ENCODE measurements around the gene SLC27A5.

Gene SLC27A5

DNA sequence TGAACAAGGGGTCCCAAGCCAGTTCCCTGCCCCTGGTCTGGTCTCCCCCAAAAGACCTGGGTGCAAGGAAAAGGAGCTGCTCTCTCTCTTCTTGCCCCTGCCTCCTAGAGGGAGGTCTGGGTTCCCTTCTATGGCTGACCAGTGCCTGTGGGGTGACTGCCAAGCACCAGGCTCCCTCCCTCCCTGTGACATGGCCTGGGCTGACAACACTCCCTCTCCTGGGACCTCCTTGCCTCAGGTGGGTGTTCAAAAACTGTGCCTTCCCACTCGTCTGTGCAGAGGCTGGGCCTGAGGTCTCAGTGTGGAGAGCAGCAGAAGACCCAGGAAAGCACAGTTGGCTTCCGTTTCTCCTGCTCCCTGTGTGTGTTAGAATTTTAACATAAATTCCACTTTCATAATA is 31.0 kb downstream of the SLC27A5 start:
- Histone ChIP-seq H3K27me3 (ENCODE audit: insufficient read depth, low read length) (no peaks in the 10 kb centered on the region), H3K9me3 (ENCODE audit: low read length) (no peaks in the 10 kb centered on the region), H2AFZ (ENCODE audit: low read depth, low read length) (no peak overlapping the region), H3K4me1 (ENCODE audit: insufficient read depth, low read length) (peaks cover 7% of the 10 kb centered on the region), H3K36me3 (ENCODE audit: insufficient read depth, low read length) (peaks cover 23% of the 10 kb centered on the region), H3K4me3 (ENCODE audit: low read length) (no peak overlapping the region)

DNA sequence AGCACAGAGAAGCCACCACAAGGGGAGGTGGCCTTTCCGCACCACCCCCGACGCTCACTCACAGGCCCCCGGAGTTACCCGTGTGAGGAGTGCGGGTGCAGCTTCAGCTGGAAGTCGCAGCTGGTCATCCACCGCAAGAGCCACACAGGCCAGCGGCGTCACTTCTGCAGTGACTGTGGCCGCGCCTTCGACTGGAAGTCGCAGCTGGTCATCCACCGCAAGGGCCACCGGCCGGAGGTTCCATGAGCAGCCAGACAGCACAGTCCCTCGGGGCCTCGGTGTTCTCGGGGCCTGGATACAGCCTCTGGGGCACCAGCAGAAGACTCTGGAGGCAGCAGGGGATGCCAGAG is 31.3 kb downstream of the SLC27A5 start:
- H3K4me3 ChIP-seq (ENCODE audit: low read length): no peak overlapping the region
- H3K9me3 ChIP-seq (ENCODE audit: low read length): no peaks in the 10 kb centered on the region
- H3K4me1 ChIP-seq (ENCODE audit: insufficient read depth, low read length): peaks cover 7% of the 10 kb centered on the region
- H3K27me3 ChIP-seq (ENCODE audit: insufficient read depth, low read length): no peaks in the 10 kb centered on the region
- H2AFZ ChIP-seq (ENCODE audit: low read depth, low read length): no peak overlapping the region
- H3K36me3 ChIP-seq (ENCODE audit: insufficient read depth, low read length): peaks cover 23% of the 10 kb centered on the region

DNA sequence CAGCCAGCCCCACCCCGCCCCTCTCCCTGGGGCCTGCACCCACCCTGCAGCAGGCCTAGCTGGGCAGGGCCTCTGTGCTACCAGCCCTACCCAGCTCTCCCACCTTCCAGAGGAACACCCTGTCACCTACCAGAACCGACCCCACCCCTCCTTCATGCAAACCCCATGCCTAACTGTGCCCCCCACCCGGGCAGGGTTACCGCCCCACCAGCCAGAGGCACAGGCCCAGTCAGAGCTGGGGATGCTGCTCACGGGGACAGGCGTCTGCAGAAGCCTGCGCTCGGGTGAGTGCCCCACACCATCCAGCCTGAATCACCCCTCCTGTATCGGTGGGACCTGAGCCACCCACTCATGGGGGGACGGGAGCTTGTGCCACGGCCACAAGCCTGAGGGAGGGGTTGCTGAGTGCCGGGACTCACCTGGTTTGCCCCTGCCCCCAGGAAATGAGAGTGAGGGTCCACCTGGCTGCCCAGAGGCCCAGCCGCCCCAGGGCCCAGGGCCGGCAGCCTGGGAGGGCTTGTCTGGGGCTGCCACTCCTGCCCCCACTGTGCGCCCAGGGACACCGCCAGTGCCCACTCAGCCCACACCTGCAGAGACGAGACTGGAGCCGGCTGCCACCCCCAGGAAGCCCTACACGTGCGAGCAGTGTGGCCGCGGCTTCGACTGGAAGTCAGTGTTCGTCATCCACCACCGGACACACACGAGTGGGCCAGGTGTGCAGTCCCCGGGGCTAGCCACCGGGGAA is 31.9 kb downstream of the SLC27A5 start:
- Histone ChIP-seq H3K9me3 (ENCODE audit: low read length) (no peaks in the 10 kb centered on the region), H3K27me3 (ENCODE audit: insufficient read depth, low read length) (no peaks in the 10 kb centered on the region), H3K4me1 (ENCODE audit: insufficient read depth, low read length) (peaks cover 12% of the 10 kb centered on the region), H3K4me3 (ENCODE audit: low read length) (no peak overlapping the region), H2AFZ (ENCODE audit: low read depth, low read length) (no peak overlapping the region), H3K36me3 (ENCODE audit: insufficient read depth, low read length) (peaks cover 23% of the 10 kb centered on the region)

DNA sequence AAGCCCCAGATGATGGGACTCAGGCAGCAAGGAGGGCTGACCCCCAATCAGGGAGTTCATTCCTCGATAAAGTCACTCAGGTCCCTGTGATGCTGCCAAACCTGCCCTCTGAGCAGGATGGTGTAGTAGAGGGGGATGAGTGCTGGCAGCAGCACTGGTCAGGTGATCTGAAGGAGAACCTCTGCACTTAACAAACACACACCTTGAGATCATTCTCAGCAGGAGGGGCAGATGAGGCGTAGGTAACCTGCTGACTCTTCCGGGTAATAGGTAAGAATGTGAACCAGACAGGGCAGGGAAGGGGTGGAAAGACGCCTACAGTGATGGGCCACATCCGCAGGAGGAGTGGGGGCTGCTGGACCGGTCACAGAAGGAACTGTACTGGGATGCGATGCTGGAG is 32.5 kb downstream of the SLC27A5 start:
- H3K9me3 ChIP-seq (ENCODE audit: low read length): no peaks in the 10 kb centered on the region
- H3K4me3 ChIP-seq (ENCODE audit: low read length): no peak overlapping the region
- H3K4me1 ChIP-seq (ENCODE audit: insufficient read depth, low read length): peaks cover 16% of the 10 kb centered on the region
- H3K27me3 ChIP-seq (ENCODE audit: insufficient read depth, low read length): no peaks in the 10 kb centered on the region
- H2AFZ ChIP-seq (ENCODE audit: low read depth, low read length): no peak overlapping the region
- peaks cover 23% of the 10 kb centered on the region for H3K36me3 ChIP-seq (ENCODE audit: insufficient read depth, low read length)

DNA sequence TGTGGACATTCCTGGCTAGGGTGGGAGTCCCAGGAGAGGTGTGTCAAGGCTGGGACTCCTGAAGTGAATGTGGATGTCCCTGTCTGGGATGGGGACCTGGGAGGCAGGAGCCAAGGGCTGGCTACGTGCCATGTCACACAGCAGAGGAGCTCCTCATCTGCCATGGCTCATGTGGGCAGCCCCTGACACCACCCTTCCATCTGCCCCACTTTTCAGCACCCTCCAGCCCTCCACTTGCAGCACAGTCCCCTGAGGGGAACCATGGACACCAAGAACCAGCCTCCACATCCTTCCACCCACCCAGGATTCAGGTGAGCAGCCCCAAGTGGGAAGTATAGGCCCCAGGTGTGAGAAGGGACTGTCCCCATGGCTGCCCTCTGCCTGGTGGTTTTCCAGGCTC is 33.9 kb downstream of the SLC27A5 start:
- Histone ChIP-seq H3K4me3 (ENCODE audit: low read length) (no peak overlapping the region), H3K36me3 (ENCODE audit: insufficient read depth, low read length) (peaks cover 33% of the 10 kb centered on the region), H3K4me1 (ENCODE audit: insufficient read depth, low read length) (peaks cover 16% of the 10 kb centered on the region), H3K9me3 (ENCODE audit: low read length) (no peaks in the 10 kb centered on the region), H2AFZ (ENCODE audit: low read depth, low read length) (no peak overlapping the region), H3K27me3 (ENCODE audit: insufficient read depth, low read length) (no peaks in the 10 kb centered on the region)

DNA sequence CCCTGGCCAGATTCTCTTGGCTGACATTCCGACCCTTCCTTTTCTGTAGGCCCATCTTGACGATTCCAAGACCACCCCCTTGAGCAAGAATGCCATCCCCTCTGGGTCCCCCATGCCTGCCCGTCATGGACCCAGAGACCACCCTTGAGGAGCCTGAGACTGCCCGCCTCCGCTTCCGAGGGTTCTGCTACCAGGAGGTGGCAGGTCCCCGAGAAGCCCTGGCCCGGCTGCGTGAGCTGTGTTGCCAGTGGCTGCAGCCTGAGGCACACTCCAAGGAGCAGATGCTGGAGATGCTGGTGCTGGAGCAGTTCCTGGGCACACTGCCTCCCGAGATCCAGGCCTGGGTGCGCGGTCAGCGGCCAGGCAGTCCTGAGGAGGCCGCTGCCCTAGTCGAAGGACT is 34.7 kb downstream of the SLC27A5 start:
- Histone ChIP-seq H3K27me3 (ENCODE audit: insufficient read depth, low read length) (no peaks in the 10 kb centered on the region), H3K4me3 (ENCODE audit: low read length) (peak overlapping the region; percentile 76), H3K36me3 (ENCODE audit: insufficient read depth, low read length) (peaks cover 40% of the 10 kb centered on the region), H3K4me1 (ENCODE audit: insufficient read depth, low read length) (peaks cover 16% of the 10 kb centered on the region), H2AFZ (ENCODE audit: low read depth, low read length) (no peak overlapping the region), H3K9me3 (ENCODE audit: low read length) (no peaks in the 10 kb centered on the region)

DNA sequence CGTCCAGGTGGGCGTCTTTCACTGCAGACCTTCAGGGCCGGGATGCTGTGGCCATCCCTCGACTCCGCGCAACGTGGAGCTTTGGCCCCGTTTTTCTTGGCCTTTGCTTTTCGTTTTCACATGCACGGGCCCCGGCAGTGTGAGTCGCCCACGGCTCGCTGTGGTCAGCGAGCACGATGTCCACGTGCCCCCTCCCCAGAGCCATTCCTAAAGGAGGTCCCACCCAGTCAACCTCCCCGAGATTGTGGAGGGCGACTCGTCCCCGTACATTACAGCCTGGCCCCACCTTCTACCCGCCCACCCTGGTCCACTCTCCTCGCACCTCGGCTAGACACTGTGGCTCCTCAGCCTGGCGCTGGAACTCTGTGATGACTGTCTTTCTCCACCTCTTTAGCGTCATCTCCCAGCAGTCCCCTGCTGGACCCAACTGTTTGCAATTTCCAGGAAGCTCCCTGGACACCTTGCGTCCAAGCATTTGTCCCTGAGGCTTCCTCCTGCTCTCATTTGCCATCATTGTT is 35.2 kb downstream of the SLC27A5 start:
- peaks cover 16% of the 10 kb centered on the region for H3K4me1 ChIP-seq (ENCODE audit: insufficient read depth, low read length)
- no peaks in the 10 kb centered on the region for H3K27me3 ChIP-seq (ENCODE audit: insufficient read depth, low read length)
- peak overlapping the region; percentile 24 for H2AFZ ChIP-seq (ENCODE audit: low read depth, low read length)
- peaks cover 44% of the 10 kb centered on the region for H3K36me3 ChIP-seq (ENCODE audit: insufficient read depth, low read length)
- H3K9me3 ChIP-seq (ENCODE audit: low read length): no peaks in the 10 kb centered on the region
- H3K4me3 ChIP-seq (ENCODE audit: low read length): peak overlapping the region; percentile 76

DNA sequence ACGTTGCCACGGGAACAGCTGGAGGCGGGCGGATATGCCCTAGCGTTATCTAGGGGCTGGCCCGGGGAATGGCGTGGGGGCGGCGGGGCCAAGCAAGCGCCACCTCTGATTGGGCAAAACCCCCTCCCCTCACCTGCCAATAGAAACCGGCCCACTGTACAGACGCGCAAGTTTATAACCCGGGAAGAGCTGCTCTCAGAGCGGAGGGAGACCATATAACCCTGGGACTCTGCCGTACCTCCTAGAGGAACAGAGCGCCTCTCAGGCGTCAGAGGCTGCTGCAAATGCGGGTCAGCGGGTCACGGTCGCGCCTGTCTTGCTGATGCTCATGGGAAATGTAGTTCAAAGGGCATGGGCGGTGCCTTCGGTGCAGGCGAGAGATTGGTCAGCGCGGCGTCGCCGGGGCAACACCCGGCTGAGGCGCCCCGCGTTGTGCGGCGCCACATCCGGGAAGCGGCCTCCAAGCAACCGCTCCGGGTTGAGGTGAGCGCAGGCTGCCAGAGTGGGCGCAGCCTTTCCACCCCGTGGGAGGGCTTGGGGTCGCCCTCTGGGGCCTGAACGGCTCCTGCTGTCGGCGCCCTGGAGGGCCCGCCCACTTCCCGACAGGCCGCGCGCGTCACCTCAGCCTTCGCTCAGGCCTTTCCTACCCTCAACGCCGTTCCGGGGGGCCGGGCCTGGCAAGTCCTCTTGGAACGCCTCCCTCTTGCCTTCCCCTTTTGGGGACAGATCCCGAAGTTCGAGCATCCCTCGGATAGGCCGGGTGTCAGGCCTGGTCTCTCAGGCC is 35.9 kb downstream of the SLC27A5 start, which contains the start of gene ZNF446:
Gene ZNF446, plus strand, starts transcription at position 639 of the 784 bp plus-strand sequence. CDS start 867 bp downstream, outside the sequence.
- Histone ChIP-seq H3K27me3 (ENCODE audit: insufficient read depth, low read length) (no peaks in the 10 kb centered on the region), H3K36me3 (ENCODE audit: insufficient read depth, low read length) (peaks cover 39% of the 10 kb centered on the region), H3K4me1 (ENCODE audit: insufficient read depth, low read length) (peaks cover 16% of the 10 kb centered on the region), H2AFZ (ENCODE audit: low read depth, low read length) (peak within 1 kb of the TSS; percentile 82), H3K9me3 (ENCODE audit: low read length) (no peaks in the 10 kb centered on the region), H3K4me3 (ENCODE audit: low read length) (peak within 1 kb of the TSS; percentile 76)

DNA sequence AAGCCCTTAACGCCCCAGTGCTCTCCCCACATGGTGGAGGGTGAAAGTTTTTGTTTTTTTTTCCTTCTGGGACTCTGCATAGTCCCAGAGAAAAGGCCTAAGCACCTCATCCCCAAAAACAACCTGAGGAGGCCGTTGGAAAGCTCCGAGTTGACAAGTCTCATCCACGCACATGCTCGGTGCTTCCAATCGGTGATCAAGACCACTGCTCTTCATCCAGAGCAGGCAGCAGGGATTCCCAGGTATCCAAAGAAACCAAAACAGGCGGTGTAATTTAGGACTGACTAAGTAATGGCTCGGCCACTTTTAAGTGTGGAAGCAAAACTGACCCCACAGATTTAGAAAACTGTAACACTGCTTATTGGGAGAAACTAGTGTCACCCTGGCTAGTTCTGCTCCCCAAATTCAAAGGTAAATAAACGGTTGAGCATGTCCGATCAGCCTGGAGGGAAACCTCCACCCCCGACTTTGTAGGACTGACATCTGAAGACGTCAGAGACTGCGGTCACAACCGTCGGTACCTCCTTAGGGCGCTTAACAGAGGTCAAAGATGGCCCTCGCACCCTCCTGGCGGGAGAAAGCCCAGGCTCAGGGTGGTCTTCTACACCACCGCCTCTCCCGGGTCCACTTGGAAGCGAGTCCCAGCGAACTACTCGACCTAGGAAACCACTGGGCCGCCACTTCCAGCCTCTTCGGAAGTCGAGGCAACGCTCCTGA is 36.6 kb downstream of the SLC27A5 start:
- H3K36me3 ChIP-seq (ENCODE audit: insufficient read depth, low read length): peaks cover 38% of the 10 kb centered on the region
- H3K4me1 ChIP-seq (ENCODE audit: insufficient read depth, low read length): peaks cover 16% of the 10 kb centered on the region
- no peaks in the 10 kb centered on the region for H3K27me3 ChIP-seq (ENCODE audit: insufficient read depth, low read length)
- no peaks in the 10 kb centered on the region for H3K9me3 ChIP-seq (ENCODE audit: low read length)
- H3K4me3 ChIP-seq (ENCODE audit: low read length): peak overlapping the region; percentile 76
- H2AFZ ChIP-seq (ENCODE audit: low read depth, low read length): peak overlapping the region; percentile 82

DNA sequence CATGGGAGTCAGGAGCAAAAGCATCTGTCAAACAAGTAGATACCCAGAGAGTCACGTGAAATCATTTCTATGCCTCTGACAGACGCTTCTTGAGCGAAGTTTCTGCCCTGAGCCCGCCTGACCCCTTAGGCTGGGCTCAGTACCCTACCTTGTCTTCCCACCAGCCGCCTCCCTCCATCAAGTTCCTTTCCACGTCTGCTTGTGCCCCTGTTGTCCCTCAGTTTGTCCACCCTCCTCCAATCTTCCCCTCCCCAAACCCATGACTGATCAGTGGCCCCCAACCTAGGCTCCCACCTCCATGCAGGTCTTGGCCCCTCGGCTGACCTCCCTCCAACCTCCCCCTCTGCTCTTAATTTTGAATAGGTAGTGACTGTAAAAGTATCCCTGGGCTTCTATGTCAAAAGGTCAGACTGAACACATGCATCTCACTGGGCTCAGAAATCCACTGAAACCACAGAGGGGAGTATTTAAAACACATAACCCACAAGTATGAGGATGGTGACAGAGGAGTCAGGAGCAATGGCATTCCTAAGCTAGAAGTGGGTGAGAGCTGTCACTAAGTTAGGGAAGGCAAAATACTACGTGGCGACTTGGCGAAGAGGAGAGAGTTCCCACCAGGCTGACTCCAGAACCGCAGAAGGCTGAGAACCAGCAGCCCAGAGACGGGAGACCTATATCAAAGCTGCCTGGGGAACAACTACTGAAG is 37.3 kb downstream of the SLC27A5 start:
- H3K4me1 ChIP-seq (ENCODE audit: insufficient read depth, low read length): peaks cover 16% of the 10 kb centered on the region
- H3K9me3 ChIP-seq (ENCODE audit: low read length): no peaks in the 10 kb centered on the region
- no peak overlapping the region for H3K4me3 ChIP-seq (ENCODE audit: low read length)
- H2AFZ ChIP-seq (ENCODE audit: low read depth, low read length): no peak overlapping the region
- H3K27me3 ChIP-seq (ENCODE audit: insufficient read depth, low read length): no peaks in the 10 kb centered on the region
- peaks cover 42% of the 10 kb centered on the region for H3K36me3 ChIP-seq (ENCODE audit: insufficient read depth, low read length)

DNA sequence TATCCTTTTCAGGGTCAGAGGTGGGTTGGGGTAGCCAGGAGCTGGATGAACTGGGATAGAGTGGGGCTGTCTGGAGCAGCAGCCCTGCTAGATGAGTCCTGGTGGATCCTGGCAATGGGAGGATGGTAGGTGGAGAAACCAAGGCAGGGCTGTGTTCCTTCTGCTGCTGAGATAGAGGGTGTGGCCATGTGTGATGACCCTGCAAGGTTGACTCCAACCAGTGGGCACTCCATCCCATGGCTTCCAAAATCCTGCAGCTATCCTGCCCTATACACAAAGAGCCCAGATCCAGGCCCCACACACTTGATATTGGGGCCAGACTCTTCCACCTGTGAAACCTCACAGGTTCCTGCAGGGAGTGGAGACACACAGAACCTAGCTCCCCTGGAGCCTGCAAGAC is 38.0 kb downstream of the SLC27A5 start:
- no peaks in the 10 kb centered on the region for H3K27me3 ChIP-seq (ENCODE audit: insufficient read depth, low read length)
- no peak overlapping the region for H3K4me3 ChIP-seq (ENCODE audit: low read length)
- peaks cover 39% of the 10 kb centered on the region for H3K36me3 ChIP-seq (ENCODE audit: insufficient read depth, low read length)
- no peak overlapping the region for H2AFZ ChIP-seq (ENCODE audit: low read depth, low read length)
- no peaks in the 10 kb centered on the region for H3K9me3 ChIP-seq (ENCODE audit: low read length)
- H3K4me1 ChIP-seq (ENCODE audit: insufficient read depth, low read length): peaks cover 16% of the 10 kb centered on the region

DNA sequence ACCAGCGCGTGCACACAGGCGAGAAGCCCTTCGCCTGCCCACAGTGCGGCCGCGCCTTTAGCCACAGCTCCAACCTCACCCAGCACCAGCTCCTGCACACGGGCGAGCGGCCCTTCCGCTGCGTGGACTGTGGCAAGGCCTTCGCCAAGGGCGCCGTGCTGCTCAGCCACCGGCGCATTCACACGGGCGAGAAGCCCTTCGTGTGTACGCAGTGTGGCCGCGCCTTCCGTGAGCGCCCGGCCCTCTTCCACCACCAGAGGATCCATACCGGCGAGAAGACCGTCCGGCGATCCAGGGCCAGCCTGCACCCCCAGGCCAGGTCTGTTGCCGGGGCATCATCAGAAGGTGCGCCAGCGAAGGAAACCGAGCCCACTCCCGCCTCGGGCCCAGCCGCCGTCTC is 40.1 kb downstream of the SLC27A5 start:
- Histone ChIP-seq H3K4me1 (ENCODE audit: insufficient read depth, low read length) (peaks cover 20% of the 10 kb centered on the region), H3K27me3 (ENCODE audit: insufficient read depth, low read length) (no peaks in the 10 kb centered on the region), H2AFZ (ENCODE audit: low read depth, low read length) (no peak overlapping the region), H3K4me3 (ENCODE audit: low read length) (no peak overlapping the region), H3K36me3 (ENCODE audit: insufficient read depth, low read length) (peaks cover 33% of the 10 kb centered on the region), H3K9me3 (ENCODE audit: low read length) (no peaks in the 10 kb centered on the region)
